ENCODE measurements around the gene BCL2L15.

GRCh38 chr1:113937146-113937545 is 49.8 kb upstream of the BCL2L15 start:
- TF ChIP-seq POLR2A (IDR thresholded peaks at IDR 0.05), result no peak
- TF ChIP-seq CTCF (IDR thresholded peaks at IDR 0.05), result no peak
